ENCODE data around the gene KCNH2. TPM values are rescaled to one million over a fixed set of nuclear protein-coding genes. Genes with fewer than 3 reads are reported as not detected.
"Not testable (repeated sequence)": the region's sequence is repeated elsewhere in the genome, so short reads cannot be mapped to it uniquely, and the experiment has no call there.

KCNH2 gene, protein sequence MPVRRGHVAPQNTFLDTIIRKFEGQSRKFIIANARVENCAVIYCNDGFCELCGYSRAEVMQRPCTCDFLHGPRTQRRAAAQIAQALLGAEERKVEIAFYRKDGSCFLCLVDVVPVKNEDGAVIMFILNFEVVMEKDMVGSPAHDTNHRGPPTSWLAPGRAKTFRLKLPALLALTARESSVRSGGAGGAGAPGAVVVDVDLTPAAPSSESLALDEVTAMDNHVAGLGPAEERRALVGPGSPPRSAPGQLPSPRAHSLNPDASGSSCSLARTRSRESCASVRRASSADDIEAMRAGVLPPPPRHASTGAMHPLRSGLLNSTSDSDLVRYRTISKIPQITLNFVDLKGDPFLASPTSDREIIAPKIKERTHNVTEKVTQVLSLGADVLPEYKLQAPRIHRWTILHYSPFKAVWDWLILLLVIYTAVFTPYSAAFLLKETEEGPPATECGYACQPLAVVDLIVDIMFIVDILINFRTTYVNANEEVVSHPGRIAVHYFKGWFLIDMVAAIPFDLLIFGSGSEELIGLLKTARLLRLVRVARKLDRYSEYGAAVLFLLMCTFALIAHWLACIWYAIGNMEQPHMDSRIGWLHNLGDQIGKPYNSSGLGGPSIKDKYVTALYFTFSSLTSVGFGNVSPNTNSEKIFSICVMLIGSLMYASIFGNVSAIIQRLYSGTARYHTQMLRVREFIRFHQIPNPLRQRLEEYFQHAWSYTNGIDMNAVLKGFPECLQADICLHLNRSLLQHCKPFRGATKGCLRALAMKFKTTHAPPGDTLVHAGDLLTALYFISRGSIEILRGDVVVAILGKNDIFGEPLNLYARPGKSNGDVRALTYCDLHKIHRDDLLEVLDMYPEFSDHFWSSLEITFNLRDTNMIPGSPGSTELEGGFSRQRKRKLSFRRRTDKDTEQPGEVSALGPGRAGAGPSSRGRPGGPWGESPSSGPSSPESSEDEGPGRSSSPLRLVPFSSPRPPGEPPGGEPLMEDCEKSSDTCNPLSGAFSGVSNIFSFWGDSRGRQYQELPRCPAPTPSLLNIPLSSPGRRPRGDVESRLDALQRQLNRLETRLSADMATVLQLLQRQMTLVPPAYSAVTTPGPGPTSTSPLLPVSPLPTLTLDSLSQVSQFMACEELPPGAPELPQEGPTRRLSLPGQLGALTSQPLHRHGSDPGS
- total RNA-seq (2014; rRNA removed; shearing (Covaris generic)), result 0.80 and 1.3 TPM in 2 replicates

DNA sequence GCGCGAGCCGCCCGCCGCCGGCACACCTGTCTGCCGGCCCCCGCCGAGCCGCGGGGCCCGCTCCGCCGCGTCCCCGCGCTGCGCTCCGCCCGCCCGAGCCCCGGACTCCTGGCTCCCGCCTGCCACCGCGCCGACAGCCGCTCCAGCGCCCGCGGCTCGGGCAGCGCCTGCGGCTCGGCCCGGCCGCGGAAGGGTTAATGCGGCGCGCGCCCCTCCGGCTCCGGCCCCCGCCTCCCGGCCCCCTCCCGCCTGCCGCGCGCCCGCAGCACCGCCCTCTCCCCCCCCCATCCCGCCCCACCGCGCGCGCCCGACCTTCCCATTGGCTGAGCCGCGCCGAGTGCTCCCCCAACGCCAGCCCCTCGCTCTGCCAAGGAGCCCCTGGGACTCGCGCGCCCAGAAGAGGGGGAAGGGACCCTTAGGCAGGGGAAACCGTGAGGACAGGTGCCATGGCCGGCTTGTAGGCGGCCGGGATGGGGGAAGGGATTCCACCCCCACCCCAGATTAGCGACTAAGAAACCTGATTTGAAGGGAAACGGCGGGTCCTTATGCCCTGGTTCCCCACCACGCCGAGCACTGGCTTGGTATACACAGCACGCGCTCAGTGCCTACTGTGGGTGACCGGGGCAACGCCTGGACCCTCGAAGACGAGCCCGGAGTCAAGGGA is at the start of gene KCNH2:
TSS of gene KCNH2 (minus strand) at position 196 of the 664 bp plus-strand sequence. CDS start 408 bp downstream, outside the sequence.
- DNase-seq (ENCODE audit: low read depth), result peak; percentile 73

DNA sequence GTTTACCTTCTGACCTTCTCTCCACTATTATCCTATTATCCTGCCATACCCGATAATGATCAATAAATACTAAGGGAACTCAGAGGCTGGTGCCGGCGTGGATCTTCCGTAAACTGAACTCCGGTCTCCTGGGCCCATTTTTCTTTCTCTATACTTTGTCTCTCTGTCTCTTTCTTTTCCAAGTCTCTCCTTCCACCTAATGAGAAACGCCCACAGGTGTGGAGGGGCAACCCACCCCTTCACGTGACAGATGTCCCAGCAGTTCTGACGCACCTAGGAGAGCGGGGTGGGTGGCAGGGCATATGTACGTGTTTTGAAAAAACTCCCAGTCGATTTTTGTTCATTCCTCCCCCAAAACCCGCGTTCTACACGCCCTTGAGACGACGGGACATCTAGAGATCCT is 49.6 kb upstream of the KCNH2 start:
- DNase-seq (ENCODE audit: low read depth), result not testable (repeated sequence)

DNA sequence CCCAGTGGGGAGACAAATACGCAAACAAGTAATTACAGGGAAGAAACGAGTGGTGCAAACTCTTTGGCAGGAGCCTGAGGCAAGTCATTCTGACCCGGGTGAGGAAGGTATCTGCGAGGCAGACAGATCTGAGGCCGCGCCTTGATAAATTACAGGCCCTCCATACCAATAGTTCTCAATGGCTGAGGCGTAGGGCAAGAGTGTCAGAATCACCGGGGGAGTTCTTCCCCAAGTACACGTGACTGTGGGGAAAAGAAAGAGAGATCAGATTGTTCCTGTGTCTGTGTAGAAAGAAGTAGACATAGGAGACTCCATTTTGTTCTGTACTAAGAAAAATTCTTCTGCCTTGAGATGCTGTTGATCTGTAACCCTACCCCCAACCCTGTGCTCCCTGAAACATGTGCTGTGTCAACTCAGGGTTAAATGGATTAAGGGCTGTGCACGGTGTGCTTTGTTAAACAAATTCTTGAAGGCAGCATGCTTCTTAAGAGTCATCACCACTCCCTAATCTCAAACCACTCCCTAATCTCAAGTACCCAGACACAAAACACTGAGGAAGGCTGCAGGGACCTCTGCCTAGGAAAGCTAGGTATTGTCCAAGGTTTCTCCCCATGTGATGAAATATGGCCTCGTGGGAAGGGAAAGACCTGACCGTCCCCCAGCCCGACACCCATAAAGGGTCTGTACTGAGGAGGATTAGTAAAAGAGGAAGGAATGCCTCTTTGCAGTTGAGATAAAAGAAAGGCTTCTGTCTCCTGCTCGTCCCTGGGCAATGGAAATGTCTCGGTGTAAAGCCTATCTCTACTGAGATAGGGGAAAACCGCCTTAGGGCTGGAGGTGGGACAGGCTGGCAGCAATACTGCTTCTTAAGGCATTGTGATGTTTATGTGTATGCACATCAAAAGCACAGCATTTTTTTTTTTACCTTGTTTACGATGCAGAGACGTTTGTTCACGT is 48.9 kb upstream of the KCNH2 start:
- not testable (repeated sequence) for DNase-seq (ENCODE audit: low read depth)

DNA sequence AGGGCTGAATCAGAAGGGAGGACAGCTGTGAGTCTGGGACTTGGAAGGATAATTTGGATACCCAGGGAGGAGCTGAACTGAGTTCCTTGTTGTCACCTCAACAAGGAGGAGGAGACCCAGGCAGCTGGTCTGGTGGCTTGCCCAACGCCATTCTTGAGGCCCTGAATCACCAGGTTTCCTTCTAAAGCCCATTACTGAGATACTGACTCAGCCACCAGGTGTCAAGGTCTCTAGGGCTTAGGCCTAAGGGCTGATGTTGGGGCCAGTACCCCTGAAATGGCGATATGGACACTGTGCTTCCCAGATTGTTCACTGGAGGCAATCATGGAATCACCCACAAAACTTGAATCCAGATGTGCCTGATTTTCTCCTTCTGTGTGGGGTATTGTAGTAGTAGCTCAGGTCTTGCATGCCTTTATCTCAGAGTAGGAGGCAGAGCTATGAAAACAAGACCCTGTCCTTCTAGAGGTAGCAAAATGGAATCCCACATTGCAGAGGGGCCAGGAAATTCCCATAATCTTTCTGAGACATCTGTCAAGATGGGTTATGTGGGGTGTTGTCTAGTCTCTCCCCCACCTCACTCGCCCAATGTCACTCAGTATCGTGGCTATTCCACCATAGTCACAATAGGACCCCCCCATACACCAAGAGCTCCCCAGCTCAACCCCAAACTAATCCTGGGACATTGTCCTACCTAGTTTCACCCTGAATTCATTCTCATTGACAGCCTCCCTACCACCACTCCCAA is 48.0 kb upstream of the KCNH2 start:
- DNase-seq (ENCODE audit: low read depth), result peak; percentile 69

DNA sequence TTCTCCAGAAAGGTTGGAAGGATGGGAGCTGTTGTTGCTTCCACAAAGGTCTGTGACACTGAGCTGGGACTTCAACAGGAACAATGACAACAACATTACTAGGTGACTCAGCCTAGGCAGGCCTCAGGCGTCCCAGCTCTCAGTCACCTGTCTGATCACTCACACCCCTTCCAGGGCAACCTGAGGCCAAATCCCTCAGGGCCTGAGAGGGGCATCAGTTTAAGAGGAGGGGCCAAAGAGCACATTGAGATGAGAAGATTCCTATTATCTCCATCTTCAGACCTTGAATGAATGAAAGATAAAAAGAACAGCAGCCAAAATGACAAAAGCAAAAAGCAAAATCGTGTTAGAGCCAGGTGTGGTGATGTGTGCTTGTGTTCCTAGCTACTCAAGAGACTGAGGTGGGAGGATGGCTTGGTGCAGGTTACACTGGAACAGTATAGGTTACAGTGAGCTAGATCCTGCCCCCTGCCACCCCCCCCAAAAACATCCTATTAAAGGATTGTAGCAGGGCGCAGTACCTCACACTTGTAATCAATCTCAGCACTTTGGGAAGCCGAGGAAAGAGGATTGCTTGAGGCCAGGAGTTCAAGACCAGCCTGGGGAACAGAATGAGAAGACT is 46.4 kb upstream of the KCNH2 start, which contains the start of gene ATG9B:
TSS of gene ATG9B (minus strand) at position 60 of the 622 bp plus-strand sequence. CDS start 71 bp downstream, outside the sequence.
- no peak for DNase-seq (ENCODE audit: low read depth)

DNA sequence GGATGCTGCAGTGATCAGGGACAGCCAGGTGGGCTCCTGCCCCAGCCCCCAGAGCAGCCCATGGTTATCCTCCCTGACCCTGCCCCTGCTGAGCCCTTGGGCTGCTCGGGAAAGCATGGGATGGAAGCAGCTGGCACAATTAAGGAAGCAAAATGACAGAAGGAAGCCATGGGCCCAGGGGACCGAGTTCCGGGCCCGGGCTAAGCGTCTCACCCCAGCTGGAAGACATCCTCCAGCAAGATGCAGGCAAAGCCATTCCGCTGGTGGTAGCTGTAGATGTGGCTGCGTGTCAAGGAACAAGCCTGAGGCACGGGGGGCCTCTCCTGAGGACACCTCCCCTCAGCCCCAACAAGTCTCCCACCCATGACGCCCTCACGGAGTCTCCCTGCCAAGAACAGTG is 45.1 kb upstream of the KCNH2 start:
- no peak for DNase-seq (ENCODE audit: low read depth)

DNA sequence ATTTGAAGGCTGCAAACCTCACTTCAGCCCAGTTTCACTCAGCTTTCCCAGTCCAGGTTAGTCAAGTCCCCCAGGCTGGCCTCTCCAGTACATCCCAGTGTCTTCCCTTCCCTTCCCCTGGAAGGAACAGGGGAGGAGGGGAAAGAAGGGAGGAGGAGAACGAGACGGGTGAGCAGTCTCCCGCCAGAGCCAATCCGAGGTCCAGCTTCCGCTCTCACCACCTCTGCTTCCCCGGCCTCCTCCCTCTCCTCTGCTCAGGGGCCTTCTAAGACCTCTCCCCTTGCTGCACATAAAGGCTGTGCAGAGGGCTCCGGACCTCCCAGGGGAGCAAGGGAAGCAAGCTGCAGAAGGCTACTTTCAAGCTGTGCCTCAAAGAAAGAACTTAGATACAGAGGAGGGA is 42.1 kb upstream of the KCNH2 start:
- no peak for DNase-seq (ENCODE audit: low read depth)

DNA sequence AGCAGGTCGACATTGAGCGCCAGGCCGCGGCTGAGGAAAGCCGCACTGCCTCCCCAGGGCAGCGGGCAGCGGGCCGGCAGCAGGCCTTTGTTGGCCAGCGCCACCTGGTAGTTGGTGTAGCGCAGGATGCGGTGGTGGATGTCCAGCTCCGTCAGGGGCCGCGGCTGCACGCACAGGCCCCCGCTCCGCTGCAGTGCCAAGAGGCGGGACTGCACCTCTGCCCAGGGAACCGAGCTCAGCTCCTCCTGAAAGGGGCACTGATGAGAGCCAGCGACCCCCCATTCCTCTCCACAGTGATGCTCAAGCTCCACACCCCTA is 41.0 kb upstream of the KCNH2 start:
- no peak for DNase-seq (ENCODE audit: low read depth)

DNA sequence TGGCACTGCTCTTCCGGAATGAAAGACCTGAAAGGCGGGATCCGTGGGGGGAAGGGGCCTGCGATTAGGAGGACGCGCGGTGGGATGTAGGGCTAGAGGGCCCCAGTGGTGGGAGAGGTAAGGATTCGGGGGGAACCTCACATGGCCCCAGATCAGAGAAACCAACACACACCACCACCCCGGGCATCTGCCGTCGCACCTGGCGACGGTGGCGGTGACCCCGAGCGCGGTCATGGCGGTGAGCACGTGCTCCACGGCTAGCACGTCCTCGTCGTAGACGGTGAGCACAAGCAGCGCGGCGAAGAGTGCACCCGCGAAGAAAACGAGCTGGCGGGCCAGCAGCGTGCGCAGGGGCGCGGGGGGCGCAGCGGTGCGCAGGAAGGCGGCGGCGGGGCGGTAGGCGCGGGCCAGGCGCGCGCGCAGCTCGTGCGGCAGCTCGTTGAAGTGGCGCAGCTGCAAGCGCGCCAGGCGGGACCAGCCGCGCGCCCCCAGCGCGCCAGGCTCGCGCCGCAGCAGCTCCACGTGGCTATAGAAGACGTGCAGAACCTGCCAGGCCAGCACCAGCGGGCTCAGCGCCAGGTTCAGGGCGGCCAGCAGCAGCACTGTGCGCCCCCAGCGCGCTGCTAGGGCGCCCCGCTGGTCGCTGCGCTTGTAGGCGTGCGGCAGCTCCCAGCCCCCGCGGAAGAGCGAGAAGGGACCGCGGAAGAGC is 40.5 kb upstream of the KCNH2 start:
- DNase-seq (ENCODE audit: low read depth), result peak; percentile 52

DNA sequence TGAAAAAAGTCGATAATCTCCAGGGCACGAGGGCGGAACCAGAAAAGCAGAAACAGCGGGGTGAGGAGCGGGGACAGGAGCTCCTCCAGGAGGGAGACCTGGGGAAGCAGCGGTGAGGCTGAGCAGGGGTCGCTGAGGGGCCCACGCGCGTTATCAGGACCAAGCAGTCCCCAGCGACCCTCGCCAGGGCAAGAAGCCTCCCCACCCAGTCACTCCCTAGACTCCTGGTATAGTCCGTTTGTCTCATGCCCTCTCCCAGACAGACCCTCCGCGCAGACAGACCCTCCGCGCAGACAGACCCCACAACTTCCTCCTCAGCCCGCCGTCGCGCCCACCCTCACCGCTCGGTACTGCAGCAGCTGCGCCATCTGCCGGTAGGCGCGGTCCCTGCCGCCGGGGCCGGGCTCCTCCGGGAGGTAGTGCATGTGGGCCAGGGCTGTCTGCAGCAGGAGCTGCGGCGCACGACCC is 39.9 kb upstream of the KCNH2 start:
- DNase-seq (ENCODE audit: low read depth), result peak; percentile 85

DNA sequence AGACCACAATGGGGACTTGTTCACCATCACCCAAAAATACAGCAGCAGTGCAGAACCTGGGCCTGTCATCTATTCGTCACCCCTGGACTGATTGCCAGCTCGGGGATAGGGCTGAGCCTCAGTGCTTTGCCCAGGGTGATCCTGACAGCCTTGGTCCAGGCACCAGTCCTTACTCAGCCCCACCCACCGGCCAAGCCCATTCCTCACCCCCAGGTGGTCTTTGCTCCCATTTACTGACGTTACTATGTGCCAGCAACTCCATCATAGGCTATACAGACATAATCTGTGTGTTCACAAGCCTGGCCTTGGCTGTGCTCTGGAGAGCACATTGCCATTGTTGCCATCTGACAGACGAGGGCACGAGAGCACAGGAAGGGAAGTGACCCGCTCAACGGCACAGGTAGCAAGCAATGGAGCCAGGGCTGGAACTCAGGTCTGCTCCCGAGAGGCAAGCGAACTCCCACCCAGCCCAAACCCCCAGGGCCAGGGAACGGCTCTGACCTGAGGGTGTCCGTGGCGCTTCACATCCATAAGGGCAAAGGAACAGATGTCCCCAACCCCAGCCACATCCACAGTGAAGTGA is 39.3 kb upstream of the KCNH2 start:
- DNase-seq (ENCODE audit: low read depth), result no peak

DNA sequence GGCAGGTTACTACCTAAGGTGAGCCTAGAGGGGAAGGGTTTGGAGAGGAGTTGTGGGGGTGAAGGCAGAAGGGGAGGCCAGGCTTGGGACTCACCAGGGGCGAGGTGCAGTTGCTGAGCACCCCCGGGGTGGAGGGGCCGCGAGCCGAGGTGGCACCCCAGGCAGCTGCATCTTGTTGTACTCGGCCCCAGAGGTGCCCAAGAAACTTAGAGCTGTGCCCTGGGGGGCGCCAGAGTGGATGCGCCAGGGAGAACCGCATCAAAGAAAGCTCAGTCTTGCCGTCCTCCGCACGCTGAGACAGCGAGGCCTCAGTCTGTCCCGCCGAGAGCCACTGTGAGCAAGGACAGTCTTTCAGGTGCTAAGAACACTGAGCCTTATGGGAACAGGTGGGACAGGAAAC is 38.8 kb upstream of the KCNH2 start:
- no peak for DNase-seq (ENCODE audit: low read depth)

DNA sequence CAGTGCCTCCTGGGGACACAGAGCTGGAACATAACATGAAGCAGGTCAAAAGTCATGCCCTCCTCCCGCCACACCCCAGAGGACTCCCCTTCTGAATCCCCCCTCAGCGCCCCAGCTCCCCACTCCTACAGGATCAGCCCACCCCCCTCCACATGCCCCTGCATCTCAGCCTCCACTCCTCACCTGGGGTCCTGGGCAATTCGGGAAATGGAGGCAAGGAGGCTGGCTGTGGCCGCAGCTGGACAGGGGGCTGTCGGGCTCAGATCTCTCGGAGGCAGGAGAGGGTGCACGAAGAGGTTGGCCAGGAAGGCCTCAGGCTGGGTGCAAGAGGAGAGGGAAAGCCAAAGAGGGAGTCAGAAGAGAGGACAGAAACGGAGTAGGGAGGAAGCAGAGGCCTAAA is 38.4 kb upstream of the KCNH2 start:
- DNase-seq (ENCODE audit: low read depth), result no peak

DNA sequence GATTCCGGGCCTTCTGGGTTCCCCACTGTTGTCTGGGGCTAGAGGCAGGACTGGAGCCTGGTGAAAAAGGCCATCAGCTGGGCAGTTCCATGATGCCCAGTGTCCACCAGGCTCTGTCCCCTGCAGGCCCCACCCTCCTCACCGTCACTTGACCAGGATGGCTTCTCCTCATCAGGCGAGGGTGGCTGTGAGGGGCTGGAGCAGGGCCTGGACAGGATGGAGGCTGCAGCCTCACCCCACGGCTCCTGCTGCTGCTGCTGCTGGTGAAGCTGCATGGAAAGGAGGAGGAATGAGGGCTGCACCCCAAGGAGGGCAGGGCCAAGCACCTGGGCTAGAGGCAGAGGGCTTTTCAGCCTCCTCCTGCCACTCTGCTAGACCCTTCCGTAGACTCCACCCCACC is 37.8 kb upstream of the KCNH2 start:
- no peak for DNase-seq (ENCODE audit: low read depth)

DNA sequence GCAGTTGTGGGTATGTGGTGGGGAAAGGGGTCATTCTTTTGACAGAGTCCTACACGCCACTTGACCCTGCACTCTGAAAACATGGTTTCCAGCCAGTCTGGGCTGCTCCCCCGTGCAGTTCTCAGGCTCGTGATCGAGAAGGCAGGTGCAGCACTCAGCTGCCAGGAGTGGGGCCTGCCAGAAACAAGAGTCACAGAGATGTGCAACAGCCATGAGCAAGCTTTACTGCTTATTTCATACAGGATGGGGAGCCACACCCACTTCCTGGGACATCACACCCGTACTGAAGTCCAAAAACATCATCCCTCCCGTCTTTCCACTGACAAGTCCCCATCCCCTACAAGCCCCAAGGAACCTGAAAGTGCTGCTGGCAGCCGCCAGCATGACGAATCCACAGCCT is 36.8 kb upstream of the KCNH2 start:
- DNase-seq (ENCODE audit: low read depth), result no peak

DNA sequence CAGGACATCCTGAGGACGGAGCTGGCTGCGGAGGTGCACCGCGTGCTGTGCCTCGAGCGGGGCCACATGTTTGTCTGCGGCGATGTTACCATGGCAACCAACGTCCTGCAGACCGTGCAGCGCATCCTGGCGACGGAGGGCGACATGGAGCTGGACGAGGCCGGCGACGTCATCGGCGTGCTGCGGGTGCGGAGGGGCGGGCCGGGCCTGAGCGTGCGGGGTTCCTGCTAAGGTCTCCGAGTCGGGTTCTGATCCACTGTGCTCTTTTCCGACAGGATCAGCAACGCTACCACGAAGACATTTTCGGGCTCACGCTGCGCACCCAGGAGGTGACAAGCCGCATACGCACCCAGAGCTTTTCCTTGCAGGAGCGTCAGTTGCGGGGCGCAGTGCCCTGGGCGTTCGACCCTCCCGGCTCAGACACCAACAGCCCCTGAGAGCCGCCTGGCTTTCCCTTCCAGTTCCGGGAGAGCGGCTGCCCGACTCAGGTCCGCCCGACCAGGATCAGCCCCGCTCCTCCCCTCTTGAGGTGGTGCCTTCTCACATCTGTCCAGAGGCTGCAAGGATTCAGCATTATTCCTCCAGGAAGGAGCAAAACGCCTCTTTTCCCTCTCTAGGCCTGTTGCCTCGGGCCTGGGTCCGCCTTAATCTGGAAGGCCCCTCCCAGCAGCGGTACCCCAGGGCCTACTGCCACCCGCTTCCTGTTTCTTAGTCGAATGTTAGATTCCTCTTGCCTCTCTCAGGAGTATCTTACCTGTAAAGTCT is 35.8 kb upstream of the KCNH2 start:
- peak; percentile 83 for DNase-seq (ENCODE audit: low read depth)

DNA sequence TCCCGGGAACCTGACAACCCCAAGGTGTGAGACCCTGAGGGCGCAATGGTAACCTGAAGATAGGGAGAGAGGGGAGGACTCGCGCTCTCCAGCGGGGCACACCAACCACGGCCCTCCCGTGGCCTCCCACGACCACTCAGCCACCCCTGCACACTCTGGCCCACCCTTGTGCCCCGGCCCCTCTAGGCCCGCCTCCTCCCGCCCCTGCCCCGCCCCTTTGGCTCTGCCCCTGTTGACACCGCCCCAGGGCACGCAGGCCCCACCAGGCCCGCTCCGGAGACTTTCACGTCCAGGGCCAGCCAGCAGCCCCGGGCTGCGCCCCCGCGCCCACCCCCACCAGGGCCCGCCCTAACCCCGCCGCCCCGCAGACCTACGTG is 35.2 kb upstream of the KCNH2 start:
- no peak for DNase-seq (ENCODE audit: low read depth)
